ENCODE measurements around the gene SEMA3B. TPM values are rescaled to one million over a fixed set of nuclear protein-coding genes. Genes with fewer than 3 reads are reported as not detected.

SEMA3B gene
- total and polyA plus RNA-seq, 2 experiments from 2014 or later: 2.4 to 3.3 TPM

GRCh38 chr3:50314816-50315215 lies 45.9 kb downstream of the SEMA3B start:
- H3K4me1 ChIP-seq (ENCODE audit: insufficient read depth): no peaks in the 10 kb centered on the region; the same call in 1 of the 2 replicates
- no peak overlapping the region for H3K4me3 ChIP-seq
- Mint-ChIP-seq H3K4me3 (no peak overlapping the region), H3K27me3 (ENCODE audit: insufficient read depth, low read depth, poor library complexity) (peaks cover 7% of the 10 kb centered on the region), H3K27ac (no peak overlapping the region), H3K9me3 (peaks cover 24% of the 10 kb centered on the region), H3K36me3 (ENCODE audit: low read depth) (peaks cover 66% of the 10 kb centered on the region), H3K4me1 (peaks cover 14% of the 10 kb centered on the region)
- H3K4me2 ChIP-seq: no peak overlapping the region
- no peak overlapping the region for H3K27ac ChIP-seq (ENCODE audit: low read depth)
- no peaks in the 10 kb centered on the region for H3K9me2 ChIP-seq (ENCODE audit: insufficient read depth)
- no peak for DNase-seq (ENCODE audit: low spot score)
- 0 out of 2 replicates have a peak, but pooled peaks cover 6% of the 10 kb centered on the region for H3F3A ChIP-seq (replicated peaks; ENCODE audit: low read depth)
- peaks cover 8% of the 10 kb centered on the region for H3K36me3 ChIP-seq (ENCODE audit: insufficient read depth)
- ATAC-seq: no peak
- H3K79me2 ChIP-seq (replicated peaks; ENCODE audit: insufficient read depth): peaks cover 15% of the 10 kb centered on the region
- peaks cover under 1% of the 10 kb centered on the region; the same call in 1 of the 2 replicates for H4K20me1 ChIP-seq (replicated peaks; ENCODE audit: insufficient read depth)
- no peaks in the 10 kb centered on the region for H3K27me3 ChIP-seq (ENCODE audit: insufficient read depth)
- H2AFZ ChIP-seq: no peak overlapping the region
- TF ChIP-seq JUNB (IDR thresholded peaks at IDR 0.05; ENCODE audit: unreplicated experiment): no peak
- no peak for TF ChIP-seq EZH2phosphoT487 (IDR thresholded peaks at IDR 0.05; ENCODE audit: unreplicated experiment)
- no peak for TF ChIP-seq ETS1 (IDR thresholded peaks at IDR 0.05)
- TF ChIP-seq CREB1 (CRISPR knock-in tag; IDR thresholded peaks at IDR 0.05; ENCODE audit: low read depth): no peak
- TF ChIP-seq, protein P1, sequence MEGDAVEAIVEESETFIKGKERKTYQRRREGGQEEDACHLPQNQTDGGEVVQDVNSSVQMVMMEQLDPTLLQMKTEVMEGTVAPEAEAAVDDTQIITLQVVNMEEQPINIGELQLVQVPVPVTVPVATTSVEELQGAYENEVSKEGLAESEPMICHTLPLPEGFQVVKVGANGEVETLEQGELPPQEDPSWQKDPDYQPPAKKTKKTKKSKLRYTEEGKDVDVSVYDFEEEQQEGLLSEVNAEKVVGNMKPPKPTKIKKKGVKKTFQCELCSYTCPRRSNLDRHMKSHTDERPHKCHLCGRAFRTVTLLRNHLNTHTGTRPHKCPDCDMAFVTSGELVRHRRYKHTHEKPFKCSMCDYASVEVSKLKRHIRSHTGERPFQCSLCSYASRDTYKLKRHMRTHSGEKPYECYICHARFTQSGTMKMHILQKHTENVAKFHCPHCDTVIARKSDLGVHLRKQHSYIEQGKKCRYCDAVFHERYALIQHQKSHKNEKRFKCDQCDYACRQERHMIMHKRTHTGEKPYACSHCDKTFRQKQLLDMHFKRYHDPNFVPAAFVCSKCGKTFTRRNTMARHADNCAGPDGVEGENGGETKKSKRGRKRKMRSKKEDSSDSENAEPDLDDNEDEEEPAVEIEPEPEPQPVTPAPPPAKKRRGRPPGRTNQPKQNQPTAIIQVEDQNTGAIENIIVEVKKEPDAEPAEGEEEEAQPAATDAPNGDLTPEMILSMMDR (conservative IDR thresholded peaks at IDR 0.05; ENCODE audit: low read depth in 2 of 2): no peak
- no peak for TF ChIP-seq ZNF462 (CRISPR knock-in tag; IDR thresholded peaks at IDR 0.05)
- TF ChIP-seq ZNF114 (CRISPR knock-in tag; IDR thresholded peaks at IDR 0.05): no peak
- TF ChIP-seq STAT1 (IDR thresholded peaks at IDR 0.05; ENCODE audit: unreplicated experiment): no peak
- no peak for TF ChIP-seq NANOG (IDR thresholded peaks at IDR 0.05; ENCODE audit: borderline replicate concordance)
- TF ChIP-seq ZNF331 (CRISPR knock-in tag; IDR thresholded peaks at IDR 0.05; ENCODE audit: low read depth): no peak
- no peak for TF ChIP-seq EZH2 (IDR thresholded peaks at IDR 0.05; ENCODE audit: low read depth, unreplicated experiment)
- TF ChIP-seq REST (IDR thresholded peaks at IDR 0.05; ENCODE audit: unreplicated experiment): no peak
- no peak for TF ChIP-seq POLR2AphosphoS5 (IDR thresholded peaks at IDR 0.05; ENCODE audit: low read depth)
